Activated CD8-positive, alpha-beta memory T cell treated with anti-CD3 and anti-CD28 coated beads, Interleukin-2, amount 10 ng/mL, durations not matched to agents 7 days and 5 days (primary cell): ENCODE measurements around the gene ANKRD55. TPM values are rescaled to one million over a fixed set of nuclear protein-coding genes. Genes with fewer than 3 reads are reported as not detected.
"Not testable (repeated sequence)": the region's sequence is repeated elsewhere in the genome, so short reads cannot be mapped to it uniquely, and the experiment has no call there.

Experiments
- ATAC-seq: fragments of 150-1000 bp; cut with Tn5 transposase; one replicate; pipeline ENCODE4 v1.10.0; 2021; ENCODE audit warnings: moderate library complexity
- CTCF ChIA-PET: fragments of 350-600 bp; sonication (Branson Sonifier 250); formaldehyde crosslinking; loops from one replicate; lab custom pipeline; 2021; ENCODE audit warnings: antibody characterized with exemption; lab: Charles Lee
- DNase-seq: peaks from one replicate; pipeline ENCODE4 v3.0.0-alpha.2; 2020
- H3K27ac Mint-ChIP-seq: one replicate; pipeline ENCODE4 v1.8.0; 2021; ENCODE audit warnings: mild to moderate bottlenecking, mixed read lengths
- H3K27me3 Mint-ChIP-seq: one replicate; pipeline ENCODE4 v1.8.0; 2021; ENCODE audit warnings: mixed read lengths
- H3K36me3 Mint-ChIP-seq: one replicate; pipeline ENCODE4 v1.8.0; 2021; ENCODE audit warnings: mild to moderate bottlenecking, mixed read lengths
- H3K4me1 Mint-ChIP-seq: one replicate; pipeline ENCODE4 v1.8.0; 2021; ENCODE audit warnings: mixed read lengths
- H3K4me3 Mint-ChIP-seq: one replicate; pipeline ENCODE4 v1.8.0; 2021; ENCODE audit warnings: mild to moderate bottlenecking, moderate library complexity, mixed read lengths
- H3K9me3 Mint-ChIP-seq: one replicate; pipeline ENCODE4 v1.8.0; 2022; ENCODE audit warnings: low read depth, mixed read lengths
- total RNA-seq, 2 experiments: library from RNA; stranded (reverse); gene quantifications; one replicate each; pipeline ENCODE4 v1.2.3, GENCODE V29; 2021

The ANKRD55 gene
- total RNA-seq, 2 experiments from 2014 or later: 0.26 TPM; not detected in 1

DNA sequence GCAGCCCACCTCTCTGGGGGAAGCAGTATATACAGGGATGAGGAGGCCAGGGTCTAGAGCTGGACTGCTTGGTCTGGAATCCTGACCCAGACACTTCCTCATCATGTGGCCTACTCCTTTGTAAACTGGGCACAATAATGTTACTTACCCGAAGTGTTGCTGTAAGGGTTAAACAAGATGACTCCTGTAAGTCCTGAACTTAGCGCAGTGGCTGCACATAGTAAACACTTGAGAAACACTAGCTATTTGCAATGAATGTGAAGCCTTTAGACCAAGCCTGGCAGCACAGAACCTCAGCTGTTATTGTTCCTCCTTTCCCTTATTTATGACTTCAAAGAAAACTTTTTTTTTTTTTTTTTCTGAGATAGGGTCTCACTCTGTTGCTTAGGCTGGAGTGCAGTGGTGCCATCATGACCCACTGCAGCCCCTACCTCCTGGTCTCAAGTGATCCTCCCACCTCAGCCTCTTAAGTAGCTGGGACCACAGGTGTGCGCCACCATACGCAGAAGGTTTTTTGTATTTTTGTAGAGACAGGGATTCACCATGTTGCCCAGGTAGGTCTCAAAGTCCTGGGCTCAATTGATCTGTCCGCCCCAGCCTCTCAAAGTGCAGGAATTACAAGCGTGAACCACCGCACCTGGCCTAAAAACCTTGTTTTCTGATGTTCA is 142.2 kb downstream of the ANKRD55 start:
- DNase-seq: no peak
- Mint-ChIP-seq H3K27me3 (no peaks in the 10 kb centered on the region), H3K27ac (no peak overlapping the region), H3K36me3 (no peaks in the 10 kb centered on the region), H3K4me1 (peaks cover 34% of the 10 kb centered on the region), H3K4me3 (no peak overlapping the region), H3K9me3 (no peaks in the 10 kb centered on the region)
- ATAC-seq: no peak
- CTCF ChIA-PET: no interaction called here

DNA sequence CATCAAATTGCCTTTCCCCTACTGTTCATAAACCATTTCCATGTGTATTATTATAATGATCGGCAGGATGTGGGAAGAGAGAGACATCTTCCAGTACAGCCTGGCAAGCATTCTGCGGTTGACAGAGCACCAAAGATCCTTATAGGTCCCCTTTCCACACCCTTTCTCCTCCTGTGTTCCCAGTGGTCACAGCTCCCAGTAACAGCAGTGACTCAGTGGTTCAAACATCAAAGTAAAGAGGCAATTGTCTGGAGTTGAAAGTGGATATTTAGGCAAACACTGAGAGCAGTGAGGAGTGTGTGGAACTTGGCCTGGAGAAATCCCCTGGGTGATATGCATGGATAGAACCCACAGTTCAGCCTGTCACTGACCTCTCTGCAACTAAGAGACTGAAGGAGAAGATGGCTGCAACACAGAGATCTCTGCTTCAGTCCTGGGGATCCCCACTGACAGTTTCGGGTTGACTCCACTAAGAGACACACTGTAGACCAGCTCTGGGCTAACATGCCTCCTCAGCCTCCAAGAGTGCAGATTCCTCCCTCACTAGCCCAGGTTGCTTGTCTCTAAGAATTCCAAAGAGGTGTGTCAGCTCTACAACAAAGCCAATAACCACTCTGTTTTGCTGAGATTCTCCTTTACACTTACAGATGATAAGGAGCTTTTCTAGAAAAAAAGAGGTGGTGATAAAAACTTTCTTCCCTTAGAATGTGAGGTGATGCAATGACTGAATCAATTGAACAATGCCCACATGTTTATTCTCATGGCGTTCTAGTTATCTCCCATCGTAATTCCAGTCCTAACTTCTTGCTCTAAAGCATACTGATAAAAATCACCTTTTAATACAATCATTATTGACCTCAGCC is 143.9 kb downstream of the ANKRD55 start:
- Mint-ChIP-seq H3K4me3 (no peak overlapping the region), H3K27me3 (no peaks in the 10 kb centered on the region), H3K36me3 (peaks cover under 1% of the 10 kb centered on the region), H3K4me1 (peaks cover 28% of the 10 kb centered on the region), H3K9me3 (no peaks in the 10 kb centered on the region), H3K27ac (no peak overlapping the region)
- ATAC-seq (peak; percentile 61), DNase-seq (peak; percentile 43)
- CTCF ChIA-PET: no interaction called here

DNA sequence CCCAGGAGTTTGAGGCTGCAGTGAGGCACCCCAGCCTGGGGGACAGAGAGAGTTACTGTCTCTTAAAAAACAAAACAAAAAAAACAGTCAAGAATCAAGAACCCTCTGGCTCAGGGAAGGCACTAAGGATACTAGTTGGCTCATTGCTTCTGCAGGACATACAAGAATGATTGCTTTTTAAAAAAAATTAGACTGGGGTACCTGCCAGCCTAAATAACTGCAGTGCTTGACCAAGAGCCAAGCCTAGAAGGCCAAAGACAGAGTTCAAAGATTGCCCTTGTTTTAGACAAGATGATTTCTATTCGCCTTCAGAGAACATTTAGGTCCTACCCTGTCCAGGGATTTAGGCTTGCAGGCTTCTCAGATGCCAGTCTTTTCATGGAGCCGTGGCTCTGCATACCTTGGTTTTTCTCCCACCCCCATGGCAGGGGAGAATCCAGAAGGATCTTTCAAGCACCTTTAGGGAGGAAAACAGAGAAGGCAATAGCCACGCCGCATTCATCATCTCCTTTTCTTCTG is 144.6 kb downstream of the ANKRD55 start:
- peaks cover 27% of the 10 kb centered on the region for H3K4me1 Mint-ChIP-seq
- H3K36me3 Mint-ChIP-seq: peaks cover 5% of the 10 kb centered on the region
- DNase-seq (no peak), ATAC-seq (no peak)
- CTCF ChIA-PET: interaction anchor here (0.6 kb wide), 1 partner anchor 16 kb away, joined by 3 read pairs; no protein-coding TSS in a partner anchor
- no peaks in the 10 kb centered on the region for H3K27me3 Mint-ChIP-seq
- no peak overlapping the region for H3K4me3 Mint-ChIP-seq
- H3K27ac Mint-ChIP-seq: no peak overlapping the region
- H3K9me3 Mint-ChIP-seq: no peaks in the 10 kb centered on the region

DNA sequence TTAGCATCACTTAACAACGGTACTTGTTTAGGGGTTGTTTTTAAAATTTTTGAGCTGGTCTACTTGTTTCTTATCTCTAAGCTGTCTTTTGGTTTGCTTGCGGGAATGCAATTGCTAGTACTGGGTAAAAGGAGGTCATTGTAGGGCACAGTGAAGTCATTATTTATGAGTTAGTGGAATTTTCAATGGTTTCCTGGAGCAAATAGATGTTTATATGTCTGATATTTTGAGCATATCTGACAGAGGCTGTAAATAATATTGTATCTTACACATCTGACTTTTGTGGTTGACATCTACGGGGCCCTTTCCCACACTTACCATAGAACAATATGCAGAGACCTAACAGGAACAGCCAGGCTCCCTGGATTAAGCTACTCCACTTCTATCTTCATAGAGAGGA is 147.9 kb downstream of the ANKRD55 start:
- DNase-seq (no peak), ATAC-seq (no peak)
- Mint-ChIP-seq H3K4me3 (no peak overlapping the region), H3K27me3 (no peaks in the 10 kb centered on the region), H3K4me1 (peaks cover 42% of the 10 kb centered on the region), H3K36me3 (peaks cover 6% of the 10 kb centered on the region), H3K27ac (no peak overlapping the region), H3K9me3 (no peaks in the 10 kb centered on the region)
- CTCF ChIA-PET: no interaction called here

DNA sequence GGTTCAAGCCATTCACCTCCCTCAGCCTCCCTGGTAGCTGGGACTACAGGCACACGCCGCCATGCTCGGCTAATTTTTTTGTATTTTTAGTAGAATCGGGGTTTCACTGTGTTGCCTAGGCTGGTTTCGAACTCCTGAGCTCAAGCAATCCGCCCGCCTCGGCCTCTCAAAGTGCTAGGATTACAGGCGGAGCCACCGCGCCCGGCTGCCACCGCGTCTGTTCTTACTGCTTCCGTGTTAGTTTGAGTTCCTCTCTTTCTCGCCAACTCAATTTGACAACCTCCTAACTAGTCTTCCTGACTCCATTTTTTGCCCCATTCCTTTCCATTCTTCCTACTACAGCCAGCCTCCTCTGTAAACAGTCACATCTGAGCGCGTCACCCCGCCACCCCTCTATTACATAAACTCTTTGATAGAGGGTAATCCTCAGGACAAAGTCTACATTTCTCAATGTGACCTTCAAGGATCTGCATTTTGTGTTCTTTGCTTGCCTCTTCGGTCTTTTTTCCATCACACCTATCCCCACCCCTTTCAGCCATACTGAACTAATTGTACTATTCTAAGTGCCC is 149.8 kb downstream of the ANKRD55 start:
- Mint-ChIP-seq H3K36me3 (peaks cover 6% of the 10 kb centered on the region), H3K27ac (no peak overlapping the region), H3K4me1 (peaks cover 32% of the 10 kb centered on the region), H3K27me3 (peaks cover 8% of the 10 kb centered on the region), H3K4me3 (no peak overlapping the region), H3K9me3 (no peaks in the 10 kb centered on the region)
- ATAC-seq: no peak
- CTCF ChIA-PET: interaction anchor here (0.6 kb wide), 1 partner anchor 796 kb away, joined by 4 read pairs; no protein-coding TSS in a partner anchor
- DNase-seq: no peak

DNA sequence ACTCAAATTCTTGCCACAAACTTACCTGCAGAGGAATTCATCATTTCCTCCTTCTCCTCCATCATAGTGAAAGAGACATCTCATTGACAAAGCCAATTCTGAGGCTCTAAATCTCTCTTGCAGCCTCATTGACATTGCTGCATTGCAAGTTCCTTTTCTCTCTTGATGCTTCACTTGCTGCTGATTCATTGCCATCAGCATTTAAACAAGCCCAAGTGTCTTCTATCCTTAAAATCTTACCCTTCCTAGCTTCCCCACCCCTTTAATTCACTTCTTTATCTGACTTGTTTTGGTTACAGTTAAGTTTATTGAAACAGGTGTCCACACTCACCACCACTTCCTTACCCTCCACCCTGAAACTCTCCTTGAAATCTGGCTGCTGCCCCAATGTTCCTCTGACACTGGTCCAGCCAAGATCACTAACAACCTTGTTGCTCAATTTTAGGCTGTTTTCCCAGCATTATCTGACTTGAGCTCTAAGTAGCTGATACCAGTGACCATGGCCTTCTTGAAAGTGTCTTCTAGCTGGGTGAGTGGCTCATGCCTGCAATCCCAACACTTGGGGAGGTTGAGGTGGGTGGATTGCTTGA is 152.0 kb downstream of the ANKRD55 start:
- DNase-seq, H3K4me3 Mint-ChIP-seq: not testable (repeated sequence)
- ATAC-seq: peak; percentile 73

DNA sequence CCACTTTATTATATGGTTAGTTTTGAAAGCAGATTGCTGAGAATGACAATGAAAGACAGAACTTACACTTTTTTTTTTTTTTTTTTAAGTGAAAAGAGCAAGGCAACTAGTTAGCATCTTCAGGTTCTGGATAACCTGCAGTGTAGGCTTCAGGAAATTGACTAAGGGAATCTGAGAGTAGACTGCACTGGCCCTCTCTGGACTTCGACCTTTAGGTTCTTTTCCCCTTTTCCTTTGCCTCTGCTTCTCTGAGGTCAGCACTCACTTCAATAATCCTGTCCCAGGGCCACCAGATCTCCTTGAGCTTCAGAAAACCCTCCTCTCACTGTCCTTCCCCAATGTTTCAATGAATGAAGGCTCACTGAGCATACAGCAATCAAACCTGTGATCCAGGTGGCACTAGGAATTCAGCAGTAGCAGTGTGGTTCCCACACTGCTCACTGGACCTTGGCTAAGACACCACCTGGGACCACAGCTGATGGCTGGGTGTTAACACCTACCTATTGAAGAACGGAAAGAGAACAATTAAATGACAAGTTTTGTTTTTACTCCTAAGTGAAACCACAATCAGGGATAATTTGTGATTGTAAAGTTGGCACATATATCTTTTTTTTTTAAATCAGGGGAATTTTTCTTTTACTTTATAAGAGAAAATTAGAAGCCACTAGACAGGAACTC is 152.6 kb downstream of the ANKRD55 start:
- Mint-ChIP-seq H3K36me3 (peaks cover 6% of the 10 kb centered on the region), H3K4me3 (no peak overlapping the region), H3K4me1 (peaks cover 32% of the 10 kb centered on the region), H3K9me3 (no peaks in the 10 kb centered on the region), H3K27ac (peak overlapping the region; percentile 75), H3K27me3 (peaks cover 16% of the 10 kb centered on the region)
- no peak for DNase-seq
- CTCF ChIA-PET: interaction anchor here (0.7 kb wide), 1 partner anchor 78 kb away, joined by 3 read pairs; no protein-coding TSS in a partner anchor
- peak; percentile 58 for ATAC-seq

More for the DNA sequence above, 152.0 kb downstream of the ANKRD55 start:
- H3K36me3 Mint-ChIP-seq, CTCF ChIA-PET, H3K9me3 Mint-ChIP-seq: not testable (repeated sequence)
- peak overlapping the region; percentile 75 for H3K27ac Mint-ChIP-seq
- H3K27me3 Mint-ChIP-seq: peaks cover 14% of the 10 kb centered on the region
- peaks cover 32% of the 10 kb centered on the region for H3K4me1 Mint-ChIP-seq

DNA sequence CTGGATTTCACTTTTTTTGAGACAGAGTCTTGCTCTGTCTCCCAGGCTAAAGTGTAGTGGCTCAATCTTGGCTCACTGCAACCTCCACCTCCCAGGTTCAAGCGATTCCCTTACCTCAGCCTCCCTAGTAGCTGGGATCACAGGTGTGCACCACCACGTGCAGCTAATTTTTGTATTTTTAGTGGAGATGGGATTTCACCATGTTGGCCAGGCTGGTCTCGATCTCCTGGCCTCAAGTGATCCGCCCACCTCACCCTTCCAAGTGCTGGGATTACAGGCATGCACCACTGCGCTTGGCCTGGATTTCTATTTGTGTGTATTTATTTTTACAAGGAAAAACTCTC is 154.0 kb downstream of the ANKRD55 start:
- ATAC-seq, H3K36me3 Mint-ChIP-seq, H3K4me3 Mint-ChIP-seq, H3K9me3 Mint-ChIP-seq, H3K27ac Mint-ChIP-seq, DNase-seq: not testable (repeated sequence)
- Mint-ChIP-seq H3K4me1 (peaks cover 26% of the 10 kb centered on the region), H3K27me3 (peaks cover 24% of the 10 kb centered on the region)
- CTCF ChIA-PET: interaction anchor here (0.6 kb wide), 1 partner anchor 143 kb away, joined by 3 read pairs; no protein-coding TSS in a partner anchor

DNA sequence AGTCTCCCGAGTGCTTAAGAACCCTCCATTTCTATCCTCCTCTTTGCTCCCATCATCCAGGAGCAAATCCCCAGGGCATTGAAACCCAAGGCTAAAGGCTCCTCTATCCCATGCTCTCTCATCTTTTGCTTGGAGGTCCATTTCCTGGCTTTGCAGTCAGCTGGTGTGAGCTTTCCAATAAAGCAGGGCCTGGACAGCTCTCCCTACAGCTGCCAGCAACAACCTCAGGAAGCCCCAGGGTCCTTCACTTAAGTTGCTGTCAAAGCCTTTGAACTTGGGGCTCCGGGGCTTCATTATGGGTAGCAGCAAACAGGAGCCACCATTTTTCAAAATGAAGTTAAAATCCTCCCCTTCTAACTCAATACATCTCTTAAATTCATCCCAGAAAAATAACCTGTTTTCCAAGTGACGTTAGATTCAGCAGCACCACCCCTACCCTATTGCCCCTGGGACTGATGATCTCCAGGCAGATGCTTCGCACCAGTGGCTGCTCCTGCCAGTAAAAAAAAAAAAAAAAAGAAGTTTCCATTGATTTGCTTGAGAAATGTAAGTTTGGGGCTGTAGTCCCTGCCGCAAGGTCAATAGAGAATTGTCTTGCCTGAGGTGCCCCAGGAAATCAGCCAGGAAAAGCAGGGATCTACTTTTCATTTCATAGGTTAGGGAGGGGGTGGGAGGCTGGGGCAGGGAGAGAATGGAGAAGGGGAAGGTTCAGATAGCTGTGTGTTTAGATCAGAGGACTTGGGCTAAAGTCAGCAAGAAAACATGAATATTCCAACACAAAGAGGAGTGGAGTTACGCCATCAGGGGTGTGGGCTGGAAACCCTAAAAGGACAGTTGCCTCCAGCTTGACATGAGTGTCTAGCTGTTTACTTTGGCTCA is 154.6 kb downstream of the ANKRD55 start:
- Mint-ChIP-seq H3K9me3 (no peaks in the 10 kb centered on the region), H3K27ac (no peak overlapping the region), H3K27me3 (peaks cover 25% of the 10 kb centered on the region), H3K4me1 (peaks cover 28% of the 10 kb centered on the region), H3K36me3 (peaks cover 1% of the 10 kb centered on the region), H3K4me3 (no peak overlapping the region)
- ATAC-seq (no peak), DNase-seq (no peak)
- CTCF ChIA-PET: no interaction called here

DNA sequence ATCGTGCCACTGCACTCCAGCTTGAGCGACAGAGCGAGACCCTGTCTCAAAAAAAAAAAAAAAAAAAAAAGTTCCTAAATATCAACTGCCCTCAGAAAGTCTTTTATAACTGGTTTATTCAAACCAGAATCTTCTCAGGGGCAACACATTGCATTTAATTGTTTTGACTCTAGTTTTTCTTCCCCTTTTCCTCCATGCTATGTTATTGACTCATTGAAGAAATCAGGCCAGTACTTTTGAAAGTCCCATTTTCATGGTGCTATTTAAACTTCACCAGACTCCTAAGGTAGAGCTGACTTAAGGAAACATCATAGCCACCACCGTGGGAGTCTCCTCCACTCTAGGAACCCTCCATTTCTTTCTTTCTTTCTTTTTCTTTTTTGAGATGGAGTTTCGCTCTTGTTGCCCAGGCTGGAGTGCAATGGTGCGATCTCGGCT is 155.3 kb downstream of the ANKRD55 start:
- Mint-ChIP-seq H3K27ac (no peak overlapping the region), H3K4me1 (peaks cover 34% of the 10 kb centered on the region), H3K4me3 (no peak overlapping the region), H3K9me3 (no peaks in the 10 kb centered on the region), H3K36me3 (no peaks in the 10 kb centered on the region), H3K27me3 (peaks cover 29% of the 10 kb centered on the region)
- no peak for DNase-seq
- no peak for ATAC-seq
- CTCF ChIA-PET: no interaction called here

DNA sequence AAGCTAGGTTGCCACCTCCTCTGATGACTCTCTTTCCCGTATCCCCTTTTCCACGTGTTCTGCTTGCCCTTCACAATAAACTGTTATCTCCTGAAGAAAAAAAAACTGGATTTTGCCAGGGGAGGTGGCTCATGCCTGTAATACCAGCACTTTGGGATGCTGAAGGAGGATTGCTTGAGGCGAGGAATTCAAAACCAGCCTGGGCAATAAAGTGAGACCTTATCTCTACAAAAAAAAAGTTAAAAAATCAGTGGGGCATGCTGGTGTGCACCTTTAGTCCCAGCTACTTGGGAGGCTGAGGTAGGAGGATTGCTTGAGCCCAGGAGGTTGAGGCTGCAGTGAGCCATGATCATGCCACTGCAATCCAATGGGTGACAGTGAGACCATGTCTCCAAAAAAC is 156.6 kb downstream of the ANKRD55 start:
- H3K27ac Mint-ChIP-seq: no peak overlapping the region
- no peaks in the 10 kb centered on the region for H3K36me3 Mint-ChIP-seq
- no peaks in the 10 kb centered on the region for H3K9me3 Mint-ChIP-seq
- DNase-seq (no peak), ATAC-seq (no peak)
- peaks cover 27% of the 10 kb centered on the region for H3K4me1 Mint-ChIP-seq
- peaks cover 32% of the 10 kb centered on the region for H3K27me3 Mint-ChIP-seq
- CTCF ChIA-PET: no interaction called here
- H3K4me3 Mint-ChIP-seq: no peak overlapping the region

DNA sequence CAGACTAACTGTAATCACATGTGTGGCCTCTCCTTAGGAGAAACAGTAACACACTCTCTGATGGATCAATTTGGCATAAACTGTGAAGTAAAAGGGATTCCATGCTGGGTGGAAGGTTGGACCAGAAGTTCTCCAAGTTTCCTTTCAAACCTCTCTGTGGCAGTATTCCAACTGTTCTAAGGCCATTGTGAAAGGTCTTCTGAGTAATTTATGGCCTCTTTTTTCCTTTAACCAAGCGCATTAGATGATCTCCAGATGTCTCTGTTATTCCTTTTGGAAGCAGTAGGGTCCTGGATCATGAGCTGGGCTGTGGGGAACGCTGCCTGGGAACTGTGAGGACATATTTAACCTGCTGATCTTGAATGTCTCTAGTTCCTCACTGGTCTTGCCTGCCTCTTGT is 157.8 kb downstream of the ANKRD55 start:
- Mint-ChIP-seq H3K4me3 (no peak overlapping the region), H3K27me3 (peaks cover 38% of the 10 kb centered on the region), H3K27ac (no peak overlapping the region), H3K4me1 (peaks cover 27% of the 10 kb centered on the region), H3K36me3 (no peaks in the 10 kb centered on the region), H3K9me3 (no peaks in the 10 kb centered on the region)
- ATAC-seq (no peak), DNase-seq (no peak)
- CTCF ChIA-PET: no interaction called here
